A549 (cell line): ENCODE measurements around the gene DNAJA1. TPM values are rescaled to one million over a fixed set of nuclear protein-coding genes. Genes with fewer than 3 reads are reported as not detected.
A peak's percentile ranks its signal among the peaks of the same experiment; 100 is the strongest.

ENCODE experiments used
- ATAC-seq, 2 experiments: fragments of 200-7000 bp in 1 of 2; fragments of >200 bp in 1 of 2; cut with Nextera tagmentation in 1 of 2; cut with Tn5 transposase in 1 of 2; 3 replicates each; pipeline versions ENCODE4 v1.8.0 to v1.9.1; 2018 to 2020; ENCODE audit warnings: mild to moderate bottlenecking in 1 of 2, moderate library complexity in 1 of 2
- CTCF ChIA-PET: fragments of 300-600 bp; sonication (Branson Sonifier 250); formaldehyde crosslinking; extraction: SDS; loops from one replicate; lab custom pipeline; 2021; ENCODE audit warnings: antibody characterized with exemption, inconsistent platforms; lab: Yijun Ruan, JAX
- POLR2A ChIA-PET: fragments of 350-600 bp; formaldehyde crosslinking; extraction: SDS; loops from one replicate; lab custom pipeline; 2021; ENCODE audit warnings: antibody characterized with exemption, inconsistent platforms; lab: Yijun Ruan, JAX
- DNase-seq, 2 experiments: peaks; one replicate each; pipeline versions ENCODE4 v3.0.0 to v3.0.0-alpha.2; 2011 to 2016; ENCODE audit warnings: low read depth in 1 of 2, low spot score in 1 of 2
- FAIRE-seq: peaks from 2 replicates; lab custom pipeline; 2011; peaks lifted over from hg19 to GRCh38; lab: Jason Lieb, UNC
- H3K27ac ChIP-seq, 2 experiments: fragments of >200 bp; sonication (Bioruptor Twin); formaldehyde crosslinking; 3 replicates each; pipeline ENCODE4 v1.5.1; 2016 to 2017
- H3K4me1 ChIP-seq: fragments of >200 bp; sonication (Bioruptor Twin); formaldehyde crosslinking; 3 replicates; pipeline ENCODE4 v1.6.1; 2016
- H3K4me2 ChIP-seq: fragments of >200 bp; sonication (Bioruptor Twin); formaldehyde crosslinking; 3 replicates; pipeline ENCODE4 v1.6.1; 2016
- H3K4me3 ChIP-seq: fragments of >200 bp; sonication (Bioruptor Twin); formaldehyde crosslinking; 3 replicates; pipeline ENCODE4 v1.5.1; 2016
- H3K9me3 ChIP-seq: fragments of >200 bp; sonication (Bioruptor Twin); formaldehyde crosslinking; 3 replicates; pipeline ENCODE4 v1.6.1; 2016
- ATOH8 ChIP-seq: fragments of 250-450 bp; sonication (Bioruptor Pico); IDR thresholded peaks from 2 replicates; pipeline ENCODE4 v1.5.0; 2020; ENCODE audit warnings: low read depth, mild to moderate bottlenecking, moderate library complexity
- BHLHE40 ChIP-seq: IDR thresholded peaks from 2 replicates; pipeline ENCODE4 v1.6.1; 2012; ENCODE audit warnings: low read depth, low read length, inconsistent platforms
- CBX2 ChIP-seq: fragments of 200-600 bp; sonication (generic); IDR thresholded peaks from 2 replicates; pipeline ENCODE4 v1.6.1; 2016; ENCODE audit warnings: low read depth, mild to moderate bottlenecking, borderline replicate concordance
- CHD4 ChIP-seq: fragments of 200-600 bp; sonication (generic); IDR thresholded peaks from 2 replicates; pipeline ENCODE4 v1.6.1; 2016; ENCODE audit warnings: antibody characterized with exemption, mild to moderate bottlenecking, borderline replicate concordance
- E2F6 ChIP-seq: IDR thresholded peaks from 2 replicates; pipeline ENCODE4 v1.6.1; 2012; ENCODE audit warnings: low read depth, borderline replicate concordance
- EHF ChIP-seq: fragments of 250-450 bp; sonication (Bioruptor Pico); IDR thresholded peaks from 2 replicates; pipeline ENCODE4 v1.5.0; 2020; ENCODE audit warnings: mild to moderate bottlenecking
- FOSB ChIP-seq: fragments of 250-450 bp; sonication (Bioruptor Pico); IDR thresholded peaks from 2 replicates; pipeline ENCODE4 v1.5.0; 2020; ENCODE audit warnings: mild to moderate bottlenecking, moderate library complexity
- FOSL2 ChIP-seq, 2 experiments: fragments of 450-650 bp in 1 of 2; fragments of >200 bp in 1 of 2; sonication (Bioruptor Twin) in 1 of 2; formaldehyde crosslinking; IDR thresholded peaks; 2 replicates each; pipeline versions ENCODE4 v1.5.0 to v1.6.1; 2016 to 2020; ENCODE audit warnings: mild to moderate bottlenecking in 1 of 2, moderate library complexity in 1 of 2
- HDAC2 ChIP-seq: fragments of 200-600 bp; sonication (generic); IDR thresholded peaks from 2 replicates; pipeline ENCODE4 v1.6.1; 2016
- HMGXB4 ChIP-seq: fragments of 250-450 bp; sonication (Bioruptor Pico); IDR thresholded peaks from 2 replicates; pipeline ENCODE4 v1.5.0; 2021; ENCODE audit warnings: mild to moderate bottlenecking, moderate library complexity, borderline replicate concordance
- JUN ChIP-seq, 2 experiments: fragments of >200 bp; sonication (Bioruptor Twin); formaldehyde crosslinking; IDR thresholded peaks; 2 replicates in 1 of 2; 3 replicates in 1 of 2; pipeline ENCODE4 v1.6.1; 2016 to 2017
- MYC ChIP-seq: IDR thresholded peaks from 2 replicates; pipeline ENCODE4 v1.6.1; 2012; ENCODE audit warnings: mild to moderate bottlenecking, inconsistent platforms, low read length, improper control_type of control experiment, borderline replicate concordance
- PBX3 ChIP-seq: IDR thresholded peaks from 2 replicates; pipeline ENCODE4 v1.6.1; 2012
- PHF8 ChIP-seq: fragments of 200-600 bp; sonication (generic); IDR thresholded peaks from 2 replicates; pipeline ENCODE4 v1.6.1; 2016; ENCODE audit warnings: low read depth, mild to moderate bottlenecking, antibody characterized with exemption, moderate library complexity, borderline replicate concordance
- POLR2AphosphoS2 ChIP-seq: conservative IDR thresholded peaks from 2 replicates; pipeline ENCODE4 v1.6.1; 2012; ENCODE audit warnings: low read length, improper control_type of control experiment, inconsistent platforms
- RFX5 ChIP-seq: fragments of 450-650 bp; IDR thresholded peaks from 2 replicates; pipeline ENCODE4 v1.7.1; 2014; ENCODE audit warnings: antibody characterized with exemption, mild to moderate bottlenecking, moderate library complexity
- ZFP36 ChIP-seq: fragments of 450-650 bp; IDR thresholded peaks from 2 replicates; pipeline ENCODE4 v1.6.1; 2014; ENCODE audit warnings: borderline replicate concordance; ENCODE audit not compliant: partially characterized antibody
- ZNF302 ChIP-seq: fragments of 250-450 bp; sonication (Bioruptor Pico); IDR thresholded peaks from 2 replicates; pipeline ENCODE4 v1.9.0; 2021; ENCODE audit warnings: inconsistent platforms, mild to moderate bottlenecking, moderate library complexity
- ZSCAN20 ChIP-seq: fragments of 250-450 bp; sonication (Bioruptor Pico); IDR thresholded peaks from 2 replicates; pipeline ENCODE4 v1.8.0; 2022; ENCODE audit warnings: mild to moderate bottlenecking, moderate library complexity
- WGBS: methylation state at CpG from one replicate; pipeline ENCODE4 v1.1.6; 2017; ENCODE audit errors: missing lambda C conversion rate; 5-methylcytosine and 5-hydroxymethylcytosine counted together
- polyA plus RNA-seq, 4 experiments: library from polyadenylated mRNA; depleted of rRNA in 3 of 4; stranded (reverse); fragments of >200 nt; fragmentation: RNase III in 1 of 4; extraction: RNeasy Plus Mini Kit Qiagen cat#74134 plus additional on column Dnase treatment in 1 of 4; gene quantifications; 2 replicates in 3 of 4; 3 replicates in 1 of 4; pipeline ENCODE4 v1.2.3, GENCODE V29; 2011 to 2017

The DNAJA1 gene
- polyA plus RNA-seq, 2 of the 4 experiments (the other 2 are of a cell fraction): 258 to 410 TPM

- DNase-seq (no peak), ATAC-seq (no peak), FAIRE-seq (no peak)
- no peak overlapping the region for H3K4me2 ChIP-seq
- ChIA-PET POLR2A (interaction anchor here (0.9 to 4.3 kb wide), 2 partner anchors 10 to 13 kb away, joined by 4 to 41 read pairs; partner anchors contain the start of genes APTX and DNAJA1), CTCF (interaction anchor here (1.2 kb wide), 1 partner anchor 9 kb away, joined by 3 read pairs; no protein-coding TSS in a partner anchor)
- 81% methylated on average over 3 of the region's 3 CpGs for WGBS
- H3K9me3 ChIP-seq: no peaks in the 10 kb centered on the region
- no peaks in the 10 kb centered on the region for H3K4me1 ChIP-seq
- TF ChIP-seq ZFP36 (no peak), MYC (no peak), E2F6 (no peak), HDAC2 (no peak), ATOH8 (no peak), CHD4 (no peak), POLR2AphosphoS2 (no peak), FOSB (no peak), EHF (no peak), PHF8 (no peak), RFX5 (no peak), JUN (IDR thresholded peaks at IDR 0.05) (no peak), BHLHE40 (no peak), FOSL2 (IDR thresholded peaks at IDR 0.05) (no peak), FOSL2 (CRISPR knock-in tag; IDR thresholded peaks at IDR 0.05) (no peak)
- H3K27ac ChIP-seq: no peak overlapping the region
- no peak overlapping the region for H3K4me3 ChIP-seq
These were observed 13.2 kb upstream of the DNAJA1 start for GRCh38 chr9:33011831-33012230.

GRCh38 chr9:33012328-33013069 lies 12.6 kb upstream of the DNAJA1 start:
- DNase-seq (no peak), ATAC-seq (peak; percentile 31 to 35; a peak in 1 of 6 replicates), FAIRE-seq (no peak)
- Histone ChIP-seq H3K9me3 (no peaks in the 10 kb centered on the region), H3K27ac (no peak overlapping the region), H3K4me2 (no peak overlapping the region), H3K4me1 (no peaks in the 10 kb centered on the region), H3K4me3 (no peak overlapping the region)
- ChIA-PET CTCF (interaction anchor here (1.0 to 1.4 kb wide), 3 partner anchors 12 to 13 kb away, joined by 3 to 4 read pairs (median 3); partner anchors contain the start of gene DNAJA1), POLR2A (interaction anchor here (1.1 to 4.3 kb wide), 2 partner anchors 12 kb away, joined by 3 to 41 read pairs; partner anchors contain the start of genes APTX and DNAJA1)
- 88% methylated on average over 3 of the region's 3 CpGs for WGBS
- TF ChIP-seq ZNF302 (CRISPR knock-in tag) (no peak), CBX2 (no peak), PBX3 (no peak), HMGXB4 (CRISPR knock-in tag) (no peak), ZSCAN20 (no peak)
